BLaER1 treated with 17β-estradiol and CSF1 and Interleukin-3, amounts not matched to agents 10 nM and 100 nM (cell line): Measurements from ENCODE around the gene GDF10.
A peak's percentile ranks its signal among the peaks of the same experiment; 100 is the strongest.

Source experiments
- H3K27ac ChIP-seq, 11 experiments: shearing (Covaris generic); formaldehyde crosslinking; 2 replicates each; pipeline ENCODE4 v1.8.1; 2022
- H3K27me3 ChIP-seq, 11 experiments: shearing (Covaris generic); formaldehyde crosslinking; 2 replicates each; pipeline ENCODE4 v1.8.1; 2022
- H3K36me3 ChIP-seq, 11 experiments: shearing (Covaris generic); formaldehyde crosslinking; 2 replicates each; pipeline ENCODE4 v1.8.1; 2022
- H3K4me1 ChIP-seq, 10 experiments: shearing (Covaris generic); formaldehyde crosslinking; 2 replicates each; pipeline ENCODE4 v1.8.1; 2022
- H3K4me2 ChIP-seq, 11 experiments: shearing (Covaris generic); formaldehyde crosslinking; 2 replicates each; pipeline ENCODE4 v1.8.1; 2022
- H3K4me3 ChIP-seq, 10 experiments: shearing (Covaris generic); formaldehyde crosslinking; 2 replicates each; pipeline ENCODE4 v1.8.1; 2022
- H3K9ac ChIP-seq, 11 experiments: shearing (Covaris generic); formaldehyde crosslinking; 2 replicates each; pipeline ENCODE4 v1.8.1; 2022
- H3K9me3 ChIP-seq, 11 experiments: shearing (Covaris generic); formaldehyde crosslinking; replicated peaks in 1 of 11; 2 replicates each; pipeline ENCODE4 v1.8.1; 2022
- H4K20me1 ChIP-seq, 11 experiments: shearing (Covaris generic); formaldehyde crosslinking; 2 replicates each; pipeline ENCODE4 v1.8.1; 2022
- Cebpa-rat ChIP-seq, 11 experiments: shearing (Covaris generic); IDR thresholded peaks; 2 replicates each; pipeline ENCODE4 v1.8.1; 2022

Gene GDF10, protein sequence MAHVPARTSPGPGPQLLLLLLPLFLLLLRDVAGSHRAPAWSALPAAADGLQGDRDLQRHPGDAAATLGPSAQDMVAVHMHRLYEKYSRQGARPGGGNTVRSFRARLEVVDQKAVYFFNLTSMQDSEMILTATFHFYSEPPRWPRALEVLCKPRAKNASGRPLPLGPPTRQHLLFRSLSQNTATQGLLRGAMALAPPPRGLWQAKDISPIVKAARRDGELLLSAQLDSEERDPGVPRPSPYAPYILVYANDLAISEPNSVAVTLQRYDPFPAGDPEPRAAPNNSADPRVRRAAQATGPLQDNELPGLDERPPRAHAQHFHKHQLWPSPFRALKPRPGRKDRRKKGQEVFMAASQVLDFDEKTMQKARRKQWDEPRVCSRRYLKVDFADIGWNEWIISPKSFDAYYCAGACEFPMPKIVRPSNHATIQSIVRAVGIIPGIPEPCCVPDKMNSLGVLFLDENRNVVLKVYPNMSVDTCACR

DNA sequence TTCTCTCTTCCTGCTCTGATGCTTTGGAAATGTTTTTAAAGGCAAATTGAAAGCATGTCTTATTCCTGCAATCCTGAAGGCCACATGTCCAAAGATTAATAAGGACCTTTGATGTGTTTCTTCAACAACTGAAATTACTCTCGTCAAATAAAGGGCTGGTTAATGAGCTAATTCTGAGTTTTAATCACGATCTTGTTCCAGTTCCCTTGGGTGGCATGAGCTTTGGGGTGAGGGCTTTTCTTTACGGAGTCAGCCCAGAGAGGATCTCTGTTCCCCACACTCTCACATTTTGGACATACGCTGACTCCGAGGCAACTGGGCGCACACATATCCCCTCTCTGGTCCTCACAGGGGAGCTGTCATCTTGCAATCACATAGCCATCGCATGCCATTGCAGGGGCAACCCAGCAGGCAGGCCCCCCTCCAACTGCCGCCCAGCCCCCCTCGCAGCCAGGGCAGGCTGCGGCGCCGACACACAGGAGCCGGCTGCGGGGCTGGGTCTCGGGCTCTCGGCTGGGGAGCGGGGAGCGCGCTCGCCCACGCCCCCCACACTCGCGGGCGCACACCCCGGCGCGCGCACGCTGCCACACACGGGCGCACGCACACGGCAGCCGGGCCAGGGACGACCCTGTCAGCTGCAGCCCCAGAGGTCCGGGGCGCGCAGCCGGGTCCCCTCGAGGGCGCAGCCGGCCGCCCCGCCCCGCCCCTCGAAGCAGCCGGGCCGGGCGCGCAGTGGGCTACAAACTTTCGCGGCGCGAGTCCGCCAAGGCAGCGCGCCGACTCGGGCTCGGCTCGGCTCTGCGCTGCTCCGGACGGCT lies at the start of gene GDF10:
GDF10 (plus strand) TSS at position 587 of the 818 bp plus-strand sequence. CDS start 455 bp downstream, outside the sequence.
- H3K9ac ChIP-seq, result no peak within 1 kb of the TSS
- 0 out of 22 replicates have a peak within 1 kb of the TSS, but pooled peaks of 1 of the 11 experiments have one; percentile 3 for H3K4me2 ChIP-seq

DNA sequence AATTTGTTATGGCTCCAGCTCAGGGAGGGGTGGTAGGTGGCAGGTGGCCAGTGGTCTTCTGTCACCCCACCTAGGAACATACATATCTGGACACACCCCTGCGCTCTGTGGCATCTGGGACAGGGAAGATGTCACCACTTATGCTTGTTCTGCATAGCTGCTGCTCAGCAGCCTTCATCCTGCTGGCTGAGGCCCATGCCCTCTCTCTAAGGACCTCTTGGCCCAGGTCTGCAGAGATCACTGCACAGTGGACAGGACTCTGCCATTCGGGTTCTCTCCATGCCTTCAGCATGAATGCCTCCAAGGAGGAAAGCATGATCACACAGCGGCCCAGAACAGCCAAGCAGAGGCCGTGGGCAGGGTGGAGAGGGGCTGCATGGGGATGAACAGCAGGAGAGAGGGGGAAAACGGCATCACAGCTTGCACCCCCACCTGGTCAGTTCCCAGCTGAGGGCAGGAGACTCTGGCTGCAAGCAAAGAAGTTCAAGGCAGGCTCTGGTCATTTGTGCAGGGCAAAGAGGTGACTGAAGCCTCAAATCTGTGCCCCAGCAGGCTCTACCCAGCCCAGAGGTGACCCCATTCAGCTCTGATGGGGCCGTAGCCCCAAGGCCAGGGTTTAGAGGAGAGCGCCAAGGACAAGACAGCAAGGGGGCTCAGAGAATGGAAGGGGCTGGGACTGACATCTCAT lies 47.8 kb upstream of the GDF10 start:
- H3K9ac ChIP-seq, result no peak overlapping the region
- H3K4me2 ChIP-seq, result no peak overlapping the region
- peak overlapping the region in 1 of 11 experiments; percentile 28; a peak in 1 of 22 replicates for H3K27ac ChIP-seq
- peaks cover 0 to 100% (median 0%) of the 10 kb centered on the region in 11 experiments; a peak in 6 of 22 replicates for H3K27me3 ChIP-seq
- no peaks in the 10 kb centered on the region; a peak in 1 of 22 replicates for H4K20me1 ChIP-seq
- H3K4me1 ChIP-seq, result peaks cover 28 to 56% (median 41%) of the 10 kb centered on the region in 10 experiments
- H3K4me3 ChIP-seq, result no peak overlapping the region
- H3K9me3 ChIP-seq, result peaks cover 0 to 18% (median 10%) of the 10 kb centered on the region in 11 experiments; a peak in 16 of 22 replicates
- 0 out of 22 replicates have a peak, but pooled peaks cover 0 to 3% (median 0%) of the 10 kb centered on the region in 11 experiments for H3K36me3 ChIP-seq
- TF ChIP-seq Cebpa-rat (IDR thresholded peaks at IDR 0.05), result no peak

More for the DNA sequence above, at the start of gene GDF10:
- peaks cover 0 to 4% (median 0%) of the 10 kb centered on the region in 11 experiments; a peak in 4 of 22 replicates for H3K9me3 ChIP-seq
- H3K27ac ChIP-seq, result no peak within 1 kb of the TSS
- H4K20me1 ChIP-seq, result no peaks in the 10 kb centered on the region; a peak in 1 of 22 replicates
- H3K4me3 ChIP-seq, result no peak within 1 kb of the TSS
- peaks cover 35 to 75% (median 50%) of the 10 kb centered on the region in 11 experiments for H3K27me3 ChIP-seq
- H3K4me1 ChIP-seq, result peaks cover 0 to 7% (median 0%) of the 10 kb centered on the region in 10 experiments; a peak in 4 of 20 replicates
- H3K36me3 ChIP-seq, result no peaks in the 10 kb centered on the region
- no peak for TF ChIP-seq Cebpa-rat (IDR thresholded peaks at IDR 0.05)

DNA sequence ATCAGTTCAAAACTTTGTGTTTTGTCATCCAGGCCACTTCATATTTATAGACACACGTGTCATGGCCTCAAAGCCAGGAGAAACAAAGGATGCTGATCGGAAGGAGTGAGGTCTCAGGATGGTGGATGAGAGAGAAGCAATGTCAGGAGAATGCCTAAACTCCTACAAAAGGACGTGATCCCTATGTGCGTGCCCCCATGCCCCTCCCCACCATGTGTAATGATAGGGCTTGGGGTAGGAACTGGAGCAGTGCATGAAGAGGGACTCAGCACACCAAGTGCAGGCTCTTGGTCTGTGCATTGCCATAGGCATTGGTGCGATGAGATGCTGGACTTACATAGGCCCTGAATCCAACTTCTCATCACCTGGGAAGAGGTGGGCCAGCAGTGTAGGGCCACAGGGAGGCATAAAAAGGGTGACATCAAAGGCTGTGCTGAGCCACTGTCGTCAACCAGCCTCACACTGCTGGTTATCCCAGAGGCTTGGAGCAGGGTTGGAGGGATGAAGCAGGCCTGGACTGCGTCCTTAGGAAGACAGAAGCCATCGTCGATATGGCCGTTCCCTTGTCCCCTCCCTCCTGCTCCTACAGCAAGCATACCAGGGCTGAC lies 46.9 kb upstream of the GDF10 start:
- peaks cover 0 to 19% (median 12%) of the 10 kb centered on the region in 11 experiments; a peak in 16 of 22 replicates for H3K9me3 ChIP-seq
- no peak for TF ChIP-seq Cebpa-rat (IDR thresholded peaks at IDR 0.05)
- peaks cover 0 to 93% (median 0%) of the 10 kb centered on the region in 11 experiments; a peak in 6 of 22 replicates for H3K27me3 ChIP-seq
- no peak overlapping the region; a peak in 2 of 22 replicates for H3K9ac ChIP-seq
- H3K4me2 ChIP-seq, result peak overlapping the region in 8 of 11 experiments; percentile 58 to 91 (median 80); a peak in 12 of 22 replicates
- H3K36me3 ChIP-seq, result 0 out of 22 replicates have a peak, but pooled peaks cover 0 to 3% (median 0%) of the 10 kb centered on the region in 11 experiments
- H3K4me3 ChIP-seq, result no peak overlapping the region
- H3K27ac ChIP-seq, result peak overlapping the region in 7 of 11 experiments; percentile 83 to 94 (median 91); a peak in 10 of 22 replicates
- H4K20me1 ChIP-seq, result peaks cover 0 to 3% (median 0%) of the 10 kb centered on the region in 11 experiments; a peak in 2 of 22 replicates
- peaks cover 34 to 62% (median 49%) of the 10 kb centered on the region in 10 experiments for H3K4me1 ChIP-seq

GRCh38 chr10:47253651-47254375 lies 46.2 kb upstream of the GDF10 start:
- Histone ChIP-seq H3K27ac (peak overlapping the region in 8 of 11 experiments; percentile 83 to 94 (median 90); a peak in 15 of 22 replicates), H3K4me2 (peak overlapping the region in 9 of 11 experiments; percentile 58 to 91 (median 79); a peak in 17 of 22 replicates)
- TF ChIP-seq Cebpa-rat (IDR thresholded peaks at IDR 0.05), result no peak

DNA sequence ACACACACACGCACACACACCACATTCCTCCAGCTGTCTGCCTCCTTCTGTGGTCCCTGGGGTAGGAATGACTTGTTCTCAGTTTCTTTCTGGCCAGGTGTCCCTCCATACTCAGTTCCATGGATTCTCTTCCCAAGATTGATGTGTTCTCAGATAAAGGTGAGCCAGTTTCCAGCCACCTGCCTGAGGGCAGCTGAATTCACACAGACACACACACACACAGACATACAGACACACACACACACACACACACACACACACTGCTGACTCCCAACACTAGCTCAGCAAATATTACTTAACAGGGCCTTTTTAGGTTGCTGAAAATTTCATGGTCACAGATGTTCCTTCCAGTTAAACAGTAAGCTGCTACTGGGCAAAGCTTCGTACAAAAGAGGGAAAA lies 45.4 kb upstream of the GDF10 start:
- Histone ChIP-seq H3K9me3 (peaks cover 0 to 19% (median 12%) of the 10 kb centered on the region in 11 experiments; a peak in 16 of 22 replicates), H3K4me1 (peaks cover 49 to 70% (median 62%) of the 10 kb centered on the region in 10 experiments), H3K36me3 (0 out of 22 replicates have a peak, but pooled peaks cover 0 to 3% (median 0%) of the 10 kb centered on the region in 11 experiments), H3K27ac (peak overlapping the region in 8 of 11 experiments; percentile 83 to 94 (median 90); a peak in 16 of 22 replicates), H3K4me3 (no peak overlapping the region), H3K4me2 (peak overlapping the region; percentile 24 to 91 (median 75)), H3K27me3 (peaks cover 0 to 89% (median 0%) of the 10 kb centered on the region in 11 experiments; a peak in 6 of 22 replicates), H4K20me1 (peaks cover 0 to 3% (median 0%) of the 10 kb centered on the region in 11 experiments; a peak in 2 of 22 replicates), H3K9ac (peak overlapping the region in 4 of 11 experiments; percentile 8 to 42 (median 14); a peak in 4 of 22 replicates)
- TF ChIP-seq Cebpa-rat (IDR thresholded peaks at IDR 0.05), result no peak

More at GRCh38 chr10:47253651-47254375, 46.2 kb upstream of the GDF10 start:
- H3K27me3 ChIP-seq, result peaks cover 0 to 89% (median 0%) of the 10 kb centered on the region in 11 experiments; a peak in 6 of 22 replicates
- peak overlapping the region in 3 of 11 experiments; percentile 11 to 14 (median 12); a peak in 4 of 22 replicates for H3K9ac ChIP-seq
- H3K9me3 ChIP-seq, result peaks cover 0 to 19% (median 12%) of the 10 kb centered on the region in 11 experiments; a peak in 16 of 22 replicates
- H3K36me3 ChIP-seq, result 0 out of 22 replicates have a peak, but pooled peaks cover 0 to 3% (median 0%) of the 10 kb centered on the region in 11 experiments
- H3K4me3 ChIP-seq, result no peak overlapping the region
- peaks cover 0 to 3% (median 0%) of the 10 kb centered on the region in 11 experiments; a peak in 2 of 22 replicates for H4K20me1 ChIP-seq
- peaks cover 41 to 64% (median 56%) of the 10 kb centered on the region in 10 experiments for H3K4me1 ChIP-seq

DNA sequence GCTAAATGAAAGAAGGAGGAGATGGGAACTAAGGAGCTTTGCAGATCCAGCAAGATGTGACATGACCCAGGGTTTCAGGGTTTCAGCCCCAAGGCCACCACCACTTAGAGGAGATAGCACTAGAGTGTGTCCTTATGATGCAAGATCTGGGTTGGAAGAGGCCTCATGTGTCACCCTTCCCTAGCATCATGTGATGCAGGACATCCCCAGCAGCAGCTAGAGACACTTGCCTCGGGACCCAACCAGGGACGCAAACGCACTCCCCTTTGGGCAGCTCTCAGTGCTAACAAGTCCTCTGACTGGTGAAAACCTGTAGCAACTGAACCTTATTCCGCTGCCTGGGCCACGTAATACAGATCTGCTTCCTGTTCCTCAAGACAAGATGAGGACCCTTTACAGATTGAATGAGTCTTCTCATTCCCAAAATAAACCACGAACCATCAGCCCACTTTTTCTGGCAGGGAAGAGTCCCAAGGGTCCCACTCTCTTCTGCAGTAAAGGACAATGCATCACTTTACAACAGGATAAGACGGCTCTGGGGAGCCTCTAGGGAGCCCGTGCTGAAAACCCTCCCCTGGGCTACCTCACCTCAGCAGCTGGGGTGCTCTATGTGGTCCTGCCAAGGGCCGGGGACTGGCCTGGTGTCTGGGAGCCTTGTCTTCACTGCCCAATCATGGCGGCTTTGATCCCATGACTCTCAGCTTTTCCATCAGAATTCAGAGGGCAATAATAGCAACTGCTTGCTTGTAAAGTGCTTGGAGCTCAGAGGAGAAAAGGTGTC lies 44.8 kb upstream of the GDF10 start:
- Histone ChIP-seq H3K4me1 (peaks cover 52 to 76% (median 69%) of the 10 kb centered on the region in 10 experiments), H3K27ac (peak overlapping the region in 9 of 11 experiments; percentile 17 to 94 (median 90); a peak in 17 of 22 replicates), H4K20me1 (peaks cover 0 to 3% (median 0%) of the 10 kb centered on the region in 11 experiments; a peak in 2 of 22 replicates), H3K9ac (peak overlapping the region in 6 of 11 experiments; percentile 2 to 42 (median 11); a peak in 9 of 22 replicates), H3K4me3 (0 out of 20 replicates have a peak overlapping the region, but pooled peaks of 1 of the 10 experiments have one; percentile 18), H3K36me3 (0 out of 22 replicates have a peak, but pooled peaks cover 0 to 3% (median 0%) of the 10 kb centered on the region in 11 experiments), H3K4me2 (peak overlapping the region; percentile 24 to 91 (median 75)), H3K9me3 (peaks cover 0 to 19% (median 12%) of the 10 kb centered on the region in 11 experiments; a peak in 16 of 22 replicates), H3K27me3 (peaks cover 0 to 89% (median 0%) of the 10 kb centered on the region in 11 experiments; a peak in 6 of 22 replicates)
- TF ChIP-seq Cebpa-rat (IDR thresholded peaks at IDR 0.05), result peak in 7 of 11 experiments; percentile 15 to 83 (median 35); a peak in 8 of 22 replicates
